ENCODE data around the gene NFIC.

The NFIC gene

GRCh38 chr19:3387645-3388589 lies 21.5 kb downstream of the NFIC start:
- TF ChIP-seq CTCF (IDR thresholded peaks at IDR 0.05): no peak

- no peak for TF ChIP-seq CTCF (IDR thresholded peaks at IDR 0.05)
These were observed 23.0 kb downstream of the NFIC start for GRCh38 chr19:3389446-3389778.

- TF ChIP-seq CTCF (IDR thresholded peaks at IDR 0.05): no peak
These were observed 23.5 kb downstream of the NFIC start for GRCh38 chr19:3389876-3390371.

GRCh38 chr19:3392480-3392879 lies 26.1 kb downstream of the NFIC start:
- no peak for TF ChIP-seq CTCF (IDR thresholded peaks at IDR 0.05)

GRCh38 chr19:3396881-3397265 lies 30.5 kb downstream of the NFIC start:
- no peak for TF ChIP-seq CTCF (IDR thresholded peaks at IDR 0.05)

- no peak for TF ChIP-seq CTCF (IDR thresholded peaks at IDR 0.05)
These were observed 31.1 kb downstream of the NFIC start for GRCh38 chr19:3397266-3398022.

GRCh38 chr19:3398114-3398899 lies 31.9 kb downstream of the NFIC start:
- TF ChIP-seq CTCF (IDR thresholded peaks at IDR 0.05): no peak
